Measurements from ENCODE around the gene RPL22. TPM values are rescaled to one million over a fixed set of nuclear protein-coding genes. Genes with fewer than 3 reads are reported as not detected.

The RPL22 gene
- total RNA-seq, 2 donors from 2014 or later = 121 to 213 TPM

GRCh38 chr1:6176779-6177178, 22.6 kb downstream of the RPL22 start:
- Histone ChIP-seq H3K27ac (no peak overlapping the region), H3K4me3 (no peak overlapping the region), H3K4me1 (replicated peaks) (peaks cover 7% of the 10 kb centered on the region), H3K36me3 (no peaks in the 10 kb centered on the region), H3K27me3 (replicated peaks; ENCODE audit: insufficient read depth) (peaks cover 15% of the 10 kb centered on the region), H3K9me3 (no peaks in the 10 kb centered on the region)
- no peak for TF ChIP-seq POLR2A (IDR thresholded peaks at IDR 0.05)
- no peak for TF ChIP-seq POLR2AphosphoS5 (IDR thresholded peaks at IDR 0.05)
- no peak for TF ChIP-seq CTCF (IDR thresholded peaks at IDR 0.05)
- DNase-seq (ENCODE audit: low spot score) = no peak
- intact Hi-C loops (cut with DNase I) = loop anchor here (10.0 kb wide), 1 partner anchor 122 kb away; no protein-coding TSS in a partner anchor
- WGBS = 80% methylated on average over 5 of the region's 5 CpGs

- TF ChIP-seq CTCF (IDR thresholded peaks at IDR 0.05) (no peak), POLR2A (IDR thresholded peaks at IDR 0.05) (no peak), POLR2AphosphoS5 (IDR thresholded peaks at IDR 0.05) (no peak)
- WGBS = 90% methylated on average over 6 of the region's 6 CpGs
- H3K27ac ChIP-seq = no peak overlapping the region
- H3K4me3 ChIP-seq = no peak overlapping the region
- intact Hi-C loops (cut with DNase I) = loop anchor here (10.0 kb wide), 1 partner anchor 121 kb away; no protein-coding TSS in a partner anchor
- H3K27me3 ChIP-seq (replicated peaks; ENCODE audit: insufficient read depth) = peaks cover 18% of the 10 kb centered on the region
- H3K4me1 ChIP-seq (replicated peaks) = peaks cover 7% of the 10 kb centered on the region
- H3K9me3 ChIP-seq = no peaks in the 10 kb centered on the region
- no peaks in the 10 kb centered on the region for H3K36me3 ChIP-seq
- DNase-seq (ENCODE audit: low spot score) = no peak
These were observed 24.0 kb downstream of the RPL22 start for GRCh38 chr1:6175411-6175828.

- intact Hi-C loops (cut with DNase I) = loop anchor here (10.0 kb wide), 1 partner anchor 120 kb away; no protein-coding TSS in a partner anchor
- Histone ChIP-seq H3K27ac (no peak overlapping the region), H3K36me3 (no peaks in the 10 kb centered on the region), H3K27me3 (replicated peaks; ENCODE audit: insufficient read depth) (peaks cover 20% of the 10 kb centered on the region), H3K4me1 (replicated peaks) (peaks cover 7% of the 10 kb centered on the region), H3K9me3 (no peaks in the 10 kb centered on the region), H3K4me3 (no peak overlapping the region)
- TF ChIP-seq POLR2AphosphoS5 (IDR thresholded peaks at IDR 0.05) (no peak), POLR2A (IDR thresholded peaks at IDR 0.05) (no peak), CTCF (IDR thresholded peaks at IDR 0.05) (no peak)
- no peak for DNase-seq (ENCODE audit: low spot score)
- WGBS = 85% methylated on average over 5 of the region's 5 CpGs
These were observed 24.6 kb downstream of the RPL22 start for GRCh38 chr1:6174621-6175410.

- no peak for DNase-seq (ENCODE audit: low spot score)
- H3K9me3 ChIP-seq = no peaks in the 10 kb centered on the region
- 66% methylated on average over 10 of the region's 10 CpGs for WGBS
- H3K4me3 ChIP-seq = no peak overlapping the region
- intact Hi-C loops (cut with DNase I) = loop anchor here (10.0 kb wide), 1 partner anchor 118 kb away; no protein-coding TSS in a partner anchor
- no peak overlapping the region for H3K27ac ChIP-seq
- no peaks in the 10 kb centered on the region for H3K4me1 ChIP-seq (replicated peaks)
- TF ChIP-seq CTCF (IDR thresholded peaks at IDR 0.05) (no peak), POLR2A (IDR thresholded peaks at IDR 0.05) (no peak), POLR2AphosphoS5 (IDR thresholded peaks at IDR 0.05) (no peak)
- H3K36me3 ChIP-seq = no peaks in the 10 kb centered on the region
- peaks cover 5% of the 10 kb centered on the region for H3K27me3 ChIP-seq (replicated peaks; ENCODE audit: insufficient read depth)
These were observed 26.8 kb downstream of the RPL22 start for GRCh38 chr1:6172549-6172948.

Measured in prostate gland (tissue), 2 donors.